Testis (tissue), 2 donors: ENCODE data around the gene OR6F1.
"Not testable (repeated sequence)": the region's sequence is repeated elsewhere in the genome, so short reads cannot be mapped to it uniquely, and the experiment has no call there.

ENCODE experiments used
- CTCF ChIP-seq, 3 experiments: fragments of 450-650 bp in 2 of 3; fragments of 200-600 bp in 1 of 3; sonication (generic) in 1 of 3; IDR thresholded peaks; one replicate each; pipeline ENCODE4 v1.5.1; 2016 to 2019; ENCODE audit warnings: antibody characterized with exemption in 3 of 3, mild to moderate bottlenecking in 2 of 3, moderate library complexity in 1 of 3
- POLR2A ChIP-seq: fragments of 450-650 bp; IDR thresholded peaks from one replicate; pipeline ENCODE4 v1.6.1; 2017; ENCODE audit warnings: antibody characterized with exemption, mild to moderate bottlenecking, moderate library complexity

GRCh38 chr1:247710681-247711080, 5.8 kb downstream of the OR6F1 start:
- not testable (repeated sequence) for TF ChIP-seq CTCF (IDR thresholded peaks at IDR 0.05); POLR2A
